ENCODE results near the gene CLEC12A. TPM values are rescaled to one million over a fixed set of nuclear protein-coding genes. Genes with fewer than 3 reads are reported as not detected.

The CLEC12A gene
- total RNA-seq, 3 donors from 2014 or later: 0.41 to 2.6 (median 0.89) TPM

DNA sequence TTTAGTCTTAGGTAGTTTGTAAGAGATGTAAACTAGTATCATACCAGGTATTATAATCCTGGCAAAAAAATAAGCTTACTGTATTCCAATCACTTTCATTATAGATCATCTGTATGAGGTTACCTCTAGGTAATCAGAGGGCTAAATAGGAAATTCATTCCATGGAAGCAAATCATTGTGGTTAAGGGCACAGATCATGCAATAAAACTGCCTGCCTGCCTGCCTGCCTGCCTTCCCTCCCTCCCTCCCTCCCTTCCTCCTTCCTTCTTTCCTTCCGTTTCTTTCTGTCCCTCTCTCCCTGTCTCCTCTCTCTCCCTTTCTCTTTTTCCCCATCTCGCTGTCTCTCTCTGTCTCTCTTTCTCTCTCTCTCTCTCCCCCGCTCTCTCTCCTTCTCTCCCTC is 56.1 kb downstream of the CLEC12A start:
- DNase-seq (no peak), ATAC-seq (no peak)
- Histone ChIP-seq H3K4me3 (no peak overlapping the region), H3K36me3 (ENCODE audit: low read depth) (no peaks in the 10 kb centered on the region), H3K4me1 (ENCODE audit: low read depth) (no peaks in the 10 kb centered on the region), H3K9me3 (no peaks in the 10 kb centered on the region)
- intact Hi-C loops (cut with DNase I, micrococcal nuclease): no loop called here
- TF ChIP-seq, protein P1, sequence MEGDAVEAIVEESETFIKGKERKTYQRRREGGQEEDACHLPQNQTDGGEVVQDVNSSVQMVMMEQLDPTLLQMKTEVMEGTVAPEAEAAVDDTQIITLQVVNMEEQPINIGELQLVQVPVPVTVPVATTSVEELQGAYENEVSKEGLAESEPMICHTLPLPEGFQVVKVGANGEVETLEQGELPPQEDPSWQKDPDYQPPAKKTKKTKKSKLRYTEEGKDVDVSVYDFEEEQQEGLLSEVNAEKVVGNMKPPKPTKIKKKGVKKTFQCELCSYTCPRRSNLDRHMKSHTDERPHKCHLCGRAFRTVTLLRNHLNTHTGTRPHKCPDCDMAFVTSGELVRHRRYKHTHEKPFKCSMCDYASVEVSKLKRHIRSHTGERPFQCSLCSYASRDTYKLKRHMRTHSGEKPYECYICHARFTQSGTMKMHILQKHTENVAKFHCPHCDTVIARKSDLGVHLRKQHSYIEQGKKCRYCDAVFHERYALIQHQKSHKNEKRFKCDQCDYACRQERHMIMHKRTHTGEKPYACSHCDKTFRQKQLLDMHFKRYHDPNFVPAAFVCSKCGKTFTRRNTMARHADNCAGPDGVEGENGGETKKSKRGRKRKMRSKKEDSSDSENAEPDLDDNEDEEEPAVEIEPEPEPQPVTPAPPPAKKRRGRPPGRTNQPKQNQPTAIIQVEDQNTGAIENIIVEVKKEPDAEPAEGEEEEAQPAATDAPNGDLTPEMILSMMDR (IDR thresholded peaks at IDR 0.05): no peak

DNA sequence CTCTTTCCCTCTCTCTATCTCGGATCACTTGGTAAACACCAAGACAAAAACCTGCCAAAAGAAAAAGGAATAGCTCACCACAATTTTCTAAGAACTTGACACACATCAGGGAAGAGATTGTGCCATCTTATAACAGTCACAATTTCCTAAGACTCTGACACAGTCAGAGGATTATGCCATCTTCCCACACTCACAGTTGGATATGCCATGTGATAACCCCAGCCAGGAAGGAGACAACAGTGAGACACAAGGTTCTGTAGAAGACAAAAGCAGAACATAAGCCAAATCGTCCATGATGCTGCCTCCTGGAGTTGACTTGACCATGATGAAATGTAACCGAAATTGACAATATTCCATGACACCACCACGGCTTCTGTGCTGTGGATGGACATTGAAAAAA is 56.5 kb downstream of the CLEC12A start:
- intact Hi-C loops (cut with DNase I, micrococcal nuclease): no loop called here
- Histone ChIP-seq H3K4me1 (ENCODE audit: low read depth) (no peaks in the 10 kb centered on the region), H3K36me3 (ENCODE audit: low read depth) (no peaks in the 10 kb centered on the region), H3K9me3 (no peaks in the 10 kb centered on the region), H3K4me3 (no peak overlapping the region)
- TF ChIP-seq, protein P1 (IDR thresholded peaks at IDR 0.05): no peak
- DNase-seq (no peak), ATAC-seq (no peak)

DNA sequence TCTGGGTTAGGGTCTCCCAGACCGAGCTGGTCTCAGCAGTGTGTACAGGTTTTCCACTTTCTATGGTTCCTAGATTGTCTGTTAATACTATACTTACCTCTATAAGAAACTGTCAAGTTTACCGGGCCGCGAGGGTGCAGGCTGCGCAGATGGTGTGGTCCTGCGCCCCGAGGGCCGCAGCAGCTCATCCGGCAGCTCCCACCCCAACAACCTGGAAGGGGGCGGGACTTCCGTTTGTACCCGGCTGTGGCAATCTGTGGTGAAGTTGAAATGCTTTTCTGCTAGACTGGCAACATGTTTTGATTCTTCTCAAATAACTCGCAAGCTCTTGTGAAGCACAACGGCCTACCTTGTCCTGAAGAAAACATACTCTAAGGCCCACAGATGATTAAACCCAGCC is 59.2 kb downstream of the CLEC12A start, which contains the start of gene CLEC9A:
Gene CLEC9A (plus strand): TSS at position 237 of the 400 bp plus-strand sequence. CDS start 22,006 bp downstream, outside the sequence.
- intact Hi-C loops (cut with DNase I, micrococcal nuclease): loop anchor here in 1 of 2 donors (5.0 kb wide), 1 partner anchor 112 kb away; no protein-coding TSS in a partner anchor
- DNase-seq (no peak), ATAC-seq (no peak)
- H3K9me3 ChIP-seq: no peaks in the 10 kb centered on the region
- TF ChIP-seq, protein P1 (IDR thresholded peaks at IDR 0.05): no peak
- no peaks in the 10 kb centered on the region for H3K36me3 ChIP-seq (ENCODE audit: low read depth)
- no peak within 1 kb of the TSS for H3K4me3 ChIP-seq
- H3K4me1 ChIP-seq (ENCODE audit: low read depth): no peaks in the 10 kb centered on the region

DNA sequence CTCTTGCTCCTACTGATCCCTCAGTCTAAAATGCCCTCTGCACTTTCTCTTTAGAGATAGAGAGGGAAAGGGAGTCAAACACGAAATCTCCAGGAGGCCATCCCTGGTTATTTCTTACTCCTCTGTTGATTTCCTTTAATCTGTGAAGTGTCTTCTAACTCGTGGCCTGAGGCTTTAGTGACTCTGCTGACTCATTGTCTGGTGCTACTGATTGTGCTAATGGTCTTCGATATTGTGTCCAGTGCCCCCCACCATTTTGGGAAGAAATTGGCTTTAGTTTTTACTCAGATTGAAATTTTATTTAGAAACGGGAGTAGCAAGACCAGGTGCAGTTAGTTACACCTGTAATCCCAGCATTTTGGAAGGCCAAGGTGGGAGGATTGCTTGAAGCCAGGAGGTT is 60.1 kb downstream of the CLEC12A start:
- TF ChIP-seq, protein P1 (IDR thresholded peaks at IDR 0.05): no peak
- no peak for DNase-seq
- H3K9me3 ChIP-seq: no peaks in the 10 kb centered on the region
- no peak for ATAC-seq
- no peak overlapping the region for H3K4me3 ChIP-seq
- no peaks in the 10 kb centered on the region for H3K36me3 ChIP-seq (ENCODE audit: low read depth)
- intact Hi-C loops (cut with DNase I, micrococcal nuclease): loop anchor here in 1 of 2 donors (5.0 kb wide), 1 partner anchor 111 kb away; no protein-coding TSS in a partner anchor
- H3K4me1 ChIP-seq (ENCODE audit: low read depth): no peaks in the 10 kb centered on the region

DNA sequence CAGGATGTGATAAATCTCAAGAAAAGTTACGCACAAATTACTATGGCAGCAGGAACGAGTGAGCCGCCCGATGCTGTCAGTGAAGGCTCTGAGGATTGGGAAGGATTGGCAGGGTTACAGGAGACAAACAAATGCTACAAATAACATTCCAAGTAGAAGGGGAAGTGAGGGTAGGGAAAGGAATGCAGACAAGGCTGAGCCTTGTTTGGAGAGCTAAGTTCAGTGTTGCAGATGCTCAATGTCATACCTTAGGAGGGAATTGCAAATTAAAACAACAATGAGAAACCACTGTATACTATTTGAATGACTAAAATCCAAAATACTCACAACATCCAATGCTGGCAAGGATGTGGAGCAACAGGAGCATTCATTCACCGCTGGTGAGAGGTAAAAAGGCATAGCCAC is 60.6 kb downstream of the CLEC12A start:
- no peak for ATAC-seq
- Histone ChIP-seq H3K36me3 (ENCODE audit: low read depth) (no peaks in the 10 kb centered on the region), H3K4me1 (ENCODE audit: low read depth) (no peaks in the 10 kb centered on the region), H3K9me3 (no peaks in the 10 kb centered on the region), H3K4me3 (no peak overlapping the region)
- DNase-seq: no peak
- intact Hi-C loops (cut with DNase I, micrococcal nuclease): loop anchor here in 1 of 2 donors (5.0 kb wide), 1 partner anchor 111 kb away; no protein-coding TSS in a partner anchor
- TF ChIP-seq, protein P1 (IDR thresholded peaks at IDR 0.05): no peak

All from mucosa of descending colon (tissue), 3 donors.